Thoracic aorta (tissue), 2 donors: ENCODE measurements around the gene PCBP2. TPM values are rescaled to one million over a fixed set of nuclear protein-coding genes. Genes with fewer than 3 reads are reported as not detected.

Experiments
- ATAC-seq: fragments of 150-250 bp; one replicate; pipeline ENCODE4 v1.8.0; 2017; ENCODE audit warnings: low read depth; ENCODE audit not compliant: insufficient number of reproducible peaks, low FRiP score
- DNase-seq: peaks from one replicate; pipeline ENCODE4 v3.0.0-alpha.2; 2020; ENCODE audit warnings: low spot score
- H3K27ac ChIP-seq, 2 donors: fragments of 200-600 bp; sonication (generic); 1 replicate in 1 of 2; 2 replicates in 1 of 2; pipeline ENCODE4 v1.5.1; 2016; ENCODE audit warnings: mild to moderate bottlenecking in 2 of 2, moderate library complexity in 2 of 2
- H3K27me3 ChIP-seq: fragments of 200-600 bp; sonication (generic); replicated peaks from 2 replicates; pipeline ENCODE4 v1.6.0; 2016; ENCODE audit warnings: mild to moderate bottlenecking; ENCODE audit not compliant: insufficient read depth
- H3K36me3 ChIP-seq: fragments of 200-600 bp; sonication (generic); one replicate; pipeline ENCODE4 v1.5.1; 2016
- H3K4me1 ChIP-seq, 2 donors: fragments of 200-600 bp; sonication (generic); 1 replicate in 1 of 2; 2 replicates in 1 of 2; pipeline versions ENCODE4 v1.5.1 to v1.6.0; 2016; ENCODE audit warnings: low read depth in 2 of 2, mild to moderate bottlenecking in 1 of 2; ENCODE audit not compliant: control insufficient read depth in 1 of 2
- H3K4me3 ChIP-seq: fragments of 200-600 bp; sonication (generic); 2 replicates; pipeline ENCODE4 v1.5.1; 2016; ENCODE audit warnings: mild to moderate bottlenecking
- H3K9me3 ChIP-seq: fragments of 200-600 bp; sonication (generic); 2 replicates; pipeline ENCODE4 v1.5.1; 2016
- total RNA-seq, 2 donors: library from RNA; depleted of rRNA; stranded (reverse); fragments of >200 nt; gene quantifications; one replicate each; pipeline versions ENCODE4 v1.1.0 to v1.2.3, GENCODE V29; 2016
- TF ChIP-seq, protein P1 (sequence below): fragments of 200-600 bp; sonication (generic); IDR thresholded peaks from one replicate; pipeline ENCODE4 v1.5.1; 2019; ENCODE audit warnings: antibody characterized with exemption

Gene PCBP2
- total RNA-seq, 2 donors from 2014 or later, result 326 to 466 TPM

DNA sequence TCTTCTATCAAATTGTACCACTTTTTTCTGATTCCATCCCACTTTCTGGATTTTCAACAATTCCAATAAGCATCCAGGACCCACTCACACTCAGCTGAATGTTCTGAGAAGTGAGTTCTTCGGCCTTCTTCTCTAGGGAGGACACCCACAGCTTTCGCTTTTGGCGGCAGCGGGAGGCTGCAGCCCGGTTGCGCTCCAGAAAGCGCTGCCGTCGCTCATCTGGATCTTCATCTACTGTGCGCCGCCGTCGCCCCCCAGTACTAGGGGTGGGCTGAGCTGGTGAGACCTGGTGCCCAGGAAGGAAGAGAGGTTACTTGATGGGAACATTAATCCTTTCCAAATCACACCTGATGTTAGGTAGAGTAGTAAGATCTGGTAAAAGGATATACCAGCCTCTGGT, 72.6 kb downstream of the PCBP2 start:
- H3K36me3 ChIP-seq, result peaks cover 62% of the 10 kb centered on the region
- TF ChIP-seq, protein P1, sequence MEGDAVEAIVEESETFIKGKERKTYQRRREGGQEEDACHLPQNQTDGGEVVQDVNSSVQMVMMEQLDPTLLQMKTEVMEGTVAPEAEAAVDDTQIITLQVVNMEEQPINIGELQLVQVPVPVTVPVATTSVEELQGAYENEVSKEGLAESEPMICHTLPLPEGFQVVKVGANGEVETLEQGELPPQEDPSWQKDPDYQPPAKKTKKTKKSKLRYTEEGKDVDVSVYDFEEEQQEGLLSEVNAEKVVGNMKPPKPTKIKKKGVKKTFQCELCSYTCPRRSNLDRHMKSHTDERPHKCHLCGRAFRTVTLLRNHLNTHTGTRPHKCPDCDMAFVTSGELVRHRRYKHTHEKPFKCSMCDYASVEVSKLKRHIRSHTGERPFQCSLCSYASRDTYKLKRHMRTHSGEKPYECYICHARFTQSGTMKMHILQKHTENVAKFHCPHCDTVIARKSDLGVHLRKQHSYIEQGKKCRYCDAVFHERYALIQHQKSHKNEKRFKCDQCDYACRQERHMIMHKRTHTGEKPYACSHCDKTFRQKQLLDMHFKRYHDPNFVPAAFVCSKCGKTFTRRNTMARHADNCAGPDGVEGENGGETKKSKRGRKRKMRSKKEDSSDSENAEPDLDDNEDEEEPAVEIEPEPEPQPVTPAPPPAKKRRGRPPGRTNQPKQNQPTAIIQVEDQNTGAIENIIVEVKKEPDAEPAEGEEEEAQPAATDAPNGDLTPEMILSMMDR, result no peak

DNA sequence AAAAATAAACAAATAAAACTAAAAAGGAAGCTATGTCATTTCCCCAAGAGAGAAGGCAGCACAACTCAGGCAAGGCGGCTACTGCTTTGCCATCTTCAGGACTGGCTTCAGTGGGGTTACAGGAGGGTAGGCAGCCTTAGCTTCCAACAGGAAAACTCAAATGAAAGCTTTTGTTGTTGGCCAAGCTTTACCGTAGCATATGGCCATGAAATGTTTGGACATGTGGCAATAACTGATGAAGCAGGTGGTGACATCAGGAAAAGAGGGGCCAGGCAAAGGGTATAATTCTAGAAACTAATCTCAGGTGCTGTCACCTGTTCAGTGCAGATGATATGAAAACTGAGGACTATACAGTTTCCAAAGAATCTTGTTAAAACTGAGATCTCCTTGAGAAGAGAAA, 78.2 kb downstream of the PCBP2 start:
- Histone ChIP-seq H3K36me3 (peaks cover 63% of the 10 kb centered on the region), H3K27ac (no peak overlapping the region), H3K4me3 (no peak overlapping the region), H3K9me3 (no peaks in the 10 kb centered on the region), H3K4me1 (no peaks in the 10 kb centered on the region), H3K27me3 (no peaks in the 10 kb centered on the region)
- DNase-seq, result no peak
- TF ChIP-seq, protein P1, result no peak
- ATAC-seq, result no peak

More for the DNA sequence above, 72.6 kb downstream of the PCBP2 start:
- no peak overlapping the region for H3K4me3 ChIP-seq
- no peak overlapping the region for H3K27ac ChIP-seq
- no peak for DNase-seq
- H3K9me3 ChIP-seq, result no peaks in the 10 kb centered on the region
- no peaks in the 10 kb centered on the region for H3K27me3 ChIP-seq
- no peaks in the 10 kb centered on the region for H3K4me1 ChIP-seq
- ATAC-seq, result no peak

Other genes starting within 250 kb of the PCBP2 start
- 1 to 10 TPM; 2.1 to 8.3 TPM for gene ITGB7, start 244.9 kb upstream of the PCBP2 start, total RNA-seq
- gene RARG, start 219.9 kb upstream of the PCBP2 start, total RNA-seq, result 10 to 100 TPM; 25.7 to 37.5 TPM
- gene ESPL1, start 183.8 kb upstream of the PCBP2 start, total RNA-seq, result under 1 TPM; 0.78 to 0.95 TPM
- gene PFDN5, start 156.6 kb upstream of the PCBP2 start, total RNA-seq, result 100 to 1,000 TPM; 305 to 445 TPM
- 10 to 100 TPM; 23.4 to 49.4 TPM for gene MYG1, start 152.4 kb upstream of the PCBP2 start, total RNA-seq
- gene AAAS, start 130.5 kb upstream of the PCBP2 start, total RNA-seq, result 10 to 100 TPM; 43.2 to 64.2 TPM
- gene SP7, start 115.7 kb upstream of the PCBP2 start, total RNA-seq, result not detected
- 10 to 100 TPM; 50.9 to 65.6 TPM for gene SP1, start 71.9 kb upstream of the PCBP2 start, total RNA-seq
- under 1 TPM in 1 of 2 donors, not detected in 1; 0.27 TPM for gene AMHR2, start 28.2 kb upstream of the PCBP2 start, total RNA-seq
- gene PRR13, start 10.4 kb upstream of the PCBP2 start, total RNA-seq, result 10 to 100 TPM; 53.6 to 86.2 TPM
- 10 to 100 TPM; 27.9 to 36.8 TPM for gene MAP3K12, start 47.4 kb downstream of the PCBP2 start, total RNA-seq
- gene TARBP2, start 49.2 kb downstream of the PCBP2 start, total RNA-seq, result 10 to 100 TPM; 14.2 to 27.7 TPM
- gene NPFF, start 55.4 kb downstream of the PCBP2 start, total RNA-seq, result 1 to 10 TPM in 1 of 2 donors, not detected in 1; 9.1 TPM
- 10 to 100 TPM; 24.4 to 82.1 TPM for gene ATF7, start 174.3 kb downstream of the PCBP2 start, total RNA-seq
- gene ATP5MC2, start 224.0 kb downstream of the PCBP2 start, total RNA-seq, result 100 to 1,000 TPM; 168 to 175 TPM